GM12872 (cell line): ENCODE results near the gene ZBTB46.

Source experiments
- CTCF ChIP-seq: IDR thresholded peaks from 3 replicates; pipeline ENCODE4 v1.5.1; 2011; ENCODE audit warnings: low read depth, mild to moderate bottlenecking, low read length, moderate library complexity; ENCODE audit not compliant: insufficient read depth

ZBTB46 gene

DNA sequence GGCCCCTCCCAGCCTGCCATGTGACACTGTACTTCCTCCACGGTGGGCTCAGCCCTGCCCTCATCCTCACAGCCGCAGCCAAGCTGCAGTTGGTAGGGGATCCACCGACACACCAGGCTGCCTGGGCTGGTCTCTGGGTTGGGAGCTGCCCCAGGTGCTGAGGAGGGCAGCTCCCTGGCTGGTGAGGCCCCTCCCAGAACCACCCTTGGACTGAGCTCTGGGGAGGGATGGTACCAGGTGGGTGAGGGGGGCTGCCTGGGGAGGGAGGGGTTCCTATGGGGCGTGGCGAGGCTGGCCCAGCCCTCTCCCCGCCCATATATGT, 134.8 kb downstream of the ZBTB46 start:
- no peak for TF ChIP-seq CTCF

- no peak for TF ChIP-seq CTCF
Observed at GRCh38 chr20:63695424-63696305, 135.4 kb downstream of the ZBTB46 start.

DNA sequence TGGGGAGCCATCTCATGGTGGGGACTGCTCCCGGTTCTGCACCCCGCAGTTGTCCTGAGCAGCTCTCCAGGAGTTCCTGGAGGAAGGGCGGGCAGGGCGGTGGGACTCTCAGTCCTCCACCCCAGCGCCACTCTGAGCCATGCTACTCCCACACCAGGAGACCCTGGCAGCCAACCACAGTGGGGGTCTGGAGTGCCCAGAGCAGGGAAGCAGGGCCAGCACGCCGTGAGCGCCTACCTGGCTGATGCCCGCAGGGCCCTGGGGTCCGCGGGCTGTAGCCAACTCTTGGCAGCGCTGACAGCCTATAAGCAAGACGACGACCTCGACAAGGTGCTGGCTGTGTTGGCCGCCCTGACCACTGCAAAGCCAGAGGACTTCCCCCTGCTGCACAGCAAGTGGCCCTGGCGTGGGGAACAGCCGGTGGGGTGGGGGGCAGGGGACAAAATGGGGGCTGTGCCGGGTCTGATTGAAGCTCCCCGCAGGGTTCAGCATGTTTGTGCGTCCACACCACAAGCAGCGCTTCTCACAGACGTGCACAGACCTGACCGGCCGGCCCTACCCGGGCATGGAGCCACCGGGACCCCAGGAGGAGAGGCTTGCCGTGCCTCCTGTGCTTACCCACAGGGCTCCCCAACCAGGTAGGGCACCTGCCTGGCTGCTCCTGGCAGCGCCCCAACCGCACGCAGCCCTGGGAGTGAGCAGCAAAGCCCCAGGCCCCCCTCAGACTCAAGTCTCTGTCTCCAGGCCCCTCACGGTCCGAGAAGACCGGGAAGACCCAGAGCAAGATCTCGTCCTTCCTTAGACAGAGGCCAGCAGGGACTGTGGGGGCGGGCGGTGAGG, 136.3 kb downstream of the ZBTB46 start:
- TF ChIP-seq CTCF: no peak

- no peak for TF ChIP-seq CTCF
Observed at GRCh38 chr20:63693733-63694583, 137.1 kb downstream of the ZBTB46 start.
